Hematopoietic multipotent progenitor cell treated with erythropoietin and hydrocortisone succinate and interleukin-3 and kit ligand, for 17 days (in vitro differentiated cells): Measurements from ENCODE around the gene CNN2.

Experiments
- DNase-seq: peaks from one replicate; pipeline ENCODE4 v3.0.0-alpha.2; 2015; ENCODE audit warnings: low spot score

The CNN2 gene

DNA sequence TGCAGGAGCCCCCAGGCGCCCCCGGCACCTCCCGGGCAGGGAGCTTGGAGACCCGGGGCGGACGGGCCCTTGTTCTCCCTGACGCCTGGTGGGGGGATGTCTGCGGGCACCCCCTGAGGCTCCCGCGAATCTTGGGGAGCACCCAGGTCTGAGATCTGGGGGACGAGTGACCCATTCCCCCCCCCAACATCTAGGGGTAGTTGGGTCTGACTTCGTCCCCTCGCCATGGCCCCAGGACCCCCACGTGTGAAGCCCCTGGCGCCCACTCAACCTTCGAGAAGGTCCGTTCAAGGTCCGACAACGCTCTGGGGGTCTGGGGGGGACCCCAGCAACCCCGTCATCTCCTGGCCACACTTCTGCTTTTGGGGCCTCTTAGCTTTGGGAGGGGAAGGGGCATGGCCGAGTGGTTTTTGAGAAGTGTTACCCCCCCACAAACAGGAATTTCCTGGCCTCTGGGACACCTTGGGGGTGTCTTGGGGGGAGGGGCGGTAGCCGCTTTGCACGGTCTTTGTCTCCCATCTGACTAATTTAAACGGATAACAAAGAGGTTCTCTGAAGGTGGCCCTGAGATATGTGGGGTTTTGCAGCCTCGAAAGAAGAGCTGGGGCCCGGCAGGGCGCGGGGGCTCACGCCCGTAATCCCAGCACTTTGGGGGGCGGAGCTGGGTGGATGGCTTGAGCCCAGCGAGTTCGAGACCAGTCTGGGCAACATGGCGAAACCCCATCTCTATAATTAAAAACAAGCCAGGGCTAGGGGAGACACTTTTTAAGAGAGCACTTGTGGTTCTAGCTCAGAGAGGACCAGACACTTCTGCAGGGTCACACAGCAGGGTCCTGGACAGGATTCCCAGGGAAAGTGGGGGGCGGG, 608 bp downstream of the CNN2 start:
- DNase-seq, result no peak

GRCh38 chr19:1027650-1028061, 1.2 kb downstream of the CNN2 start:
- DNase-seq, result no peak

DNA sequence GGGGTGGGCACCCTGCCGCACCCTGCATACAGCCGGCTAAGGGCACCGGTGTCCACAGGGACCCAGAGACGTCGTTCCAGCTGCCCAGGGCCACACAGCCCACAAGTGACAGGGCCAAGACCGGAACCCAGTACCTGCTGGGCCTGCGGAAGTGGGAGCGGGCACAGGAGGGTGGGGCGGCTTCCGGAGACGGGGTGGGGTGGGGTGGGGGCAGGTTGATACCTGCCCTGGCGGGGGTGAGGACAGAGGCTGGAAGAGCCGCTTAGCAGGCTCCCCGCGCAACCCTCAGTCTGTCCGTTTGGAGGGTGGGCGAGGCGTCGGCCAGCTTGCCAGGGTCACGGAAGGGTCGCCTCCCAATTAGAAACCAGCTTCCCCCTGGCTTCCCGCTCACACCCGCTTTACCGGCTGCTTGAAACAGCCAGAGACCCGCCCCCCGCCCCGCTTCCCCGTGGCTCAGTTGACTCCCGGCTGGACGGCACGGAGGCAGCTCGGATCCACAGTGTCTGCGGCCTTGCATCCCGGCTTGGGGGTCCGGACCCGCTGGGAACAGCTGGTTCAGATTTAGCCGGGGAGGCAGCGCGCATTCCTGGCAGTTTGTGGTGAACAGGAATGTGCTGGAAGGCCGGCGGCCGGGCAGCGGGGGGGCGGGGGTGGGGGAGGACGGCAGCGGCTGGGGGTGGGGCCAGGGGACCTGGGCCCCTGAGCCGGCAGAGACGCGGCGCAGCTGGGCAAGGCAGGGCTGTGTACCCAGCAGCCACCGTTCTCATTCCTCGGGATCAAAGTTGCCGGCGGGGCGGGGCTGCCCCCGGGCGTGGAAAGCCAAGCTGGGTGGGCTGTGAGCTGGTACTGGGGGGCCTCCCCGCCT, 1.9 kb downstream of the CNN2 start:
- no peak for DNase-seq

DNA sequence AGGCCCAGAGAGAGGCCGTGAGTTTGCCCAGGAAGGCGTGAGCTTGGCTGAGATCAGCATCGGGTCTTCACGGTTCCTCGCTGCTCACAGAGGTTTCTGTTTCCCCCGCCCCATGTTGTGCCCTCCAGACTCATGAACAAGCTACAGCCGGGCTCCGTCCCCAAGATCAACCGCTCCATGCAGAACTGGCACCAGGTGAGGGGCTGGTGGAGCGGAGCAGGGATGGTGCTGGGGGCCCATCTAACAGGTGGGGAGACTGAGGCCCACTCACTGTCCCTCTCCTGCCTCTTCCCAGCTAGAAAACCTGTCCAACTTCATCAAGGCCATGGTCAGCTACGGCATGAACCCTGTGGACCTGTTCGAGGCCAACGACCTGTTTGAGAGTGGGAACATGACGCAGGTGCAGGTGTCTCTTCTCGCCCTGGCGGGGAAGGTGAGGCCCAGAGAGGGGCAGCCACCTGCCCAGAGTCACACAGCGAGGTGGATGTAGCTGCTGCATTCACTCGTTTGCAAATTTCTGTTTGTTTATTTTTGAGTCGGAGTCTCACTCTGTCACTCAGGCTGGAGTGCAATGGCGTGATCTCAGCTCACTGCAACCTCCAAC, 6.0 kb downstream of the CNN2 start:
- no peak for DNase-seq

GRCh38 chr19:1035998-1036621, 9.7 kb downstream of the CNN2 start:
- no peak for DNase-seq

- DNase-seq, result no peak
These were observed 11.2 kb downstream of the CNN2 start for GRCh38 chr19:1037621-1038064.

DNA sequence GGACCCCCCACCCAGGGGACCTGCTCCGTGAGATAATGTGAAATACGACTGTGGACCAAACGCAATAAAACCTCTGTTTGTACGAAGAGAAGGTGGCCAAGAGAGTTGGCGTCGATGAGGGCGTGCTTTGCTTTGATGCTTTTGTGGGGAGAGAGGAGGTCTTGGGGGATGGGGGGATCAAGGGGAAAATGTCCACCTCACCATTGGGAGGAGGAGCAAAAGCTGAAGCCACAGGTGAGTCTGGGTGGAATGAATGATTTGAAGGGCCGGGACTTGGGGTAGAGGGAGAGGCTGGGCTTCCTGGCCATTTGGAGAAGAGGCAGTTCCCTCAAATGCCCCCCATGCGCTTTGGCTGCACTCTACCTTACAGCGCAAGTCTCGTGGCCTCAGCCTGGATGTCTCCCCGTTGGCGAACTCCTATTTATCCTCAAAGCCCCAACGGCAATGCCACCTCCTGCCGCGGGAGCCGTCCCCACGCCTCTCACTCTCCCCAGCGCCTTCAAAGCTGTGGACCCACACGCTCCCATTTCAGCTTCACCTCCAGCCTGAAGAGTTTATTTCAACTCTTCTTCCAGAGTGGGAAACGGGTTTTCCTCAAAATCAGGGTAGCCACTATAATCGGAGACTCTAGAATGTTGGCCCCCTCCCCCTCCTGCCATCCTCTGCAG, 12.7 kb downstream of the CNN2 start:
- DNase-seq, result no peak

DNA sequence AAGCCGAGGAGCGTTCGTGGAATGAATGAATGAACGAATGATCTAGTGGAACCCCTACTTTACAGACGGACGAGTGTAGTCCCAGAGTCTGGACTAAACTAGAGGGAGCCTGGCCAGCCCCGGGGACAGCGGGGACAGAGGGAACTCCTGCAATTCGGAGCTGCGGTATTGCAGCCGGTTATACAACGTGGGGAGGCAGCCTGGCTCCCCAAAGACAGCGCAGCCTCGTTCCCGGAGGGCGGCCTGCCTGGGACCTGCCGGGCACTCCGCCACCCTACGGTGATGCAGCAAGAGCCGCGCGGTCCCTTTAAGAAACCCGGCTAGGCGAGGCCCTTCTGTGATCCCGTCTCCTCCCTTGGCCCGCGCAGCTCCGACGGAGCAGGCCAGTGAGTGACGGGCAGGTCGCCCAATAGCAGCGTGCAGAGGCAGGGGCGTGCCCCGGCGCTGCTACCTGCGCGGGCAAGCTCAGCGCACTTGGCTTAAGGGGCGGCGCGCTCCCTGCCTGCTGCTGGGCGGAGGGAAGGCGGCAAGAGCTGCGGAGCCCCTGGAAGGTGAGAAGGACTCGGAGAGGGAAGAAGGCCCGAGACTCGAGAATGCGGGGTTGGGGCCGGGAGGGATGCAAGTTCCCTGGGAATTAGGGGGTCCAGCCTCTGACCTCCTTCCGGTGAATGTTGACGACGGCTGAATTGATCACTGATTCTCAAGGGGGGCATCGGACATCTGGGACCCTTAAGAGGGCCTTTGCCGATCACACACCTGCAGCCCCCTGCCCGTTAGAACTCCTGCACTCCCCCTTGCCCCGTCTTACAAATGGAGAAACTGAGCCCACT, 13.5 kb downstream of the CNN2 start, which contains the start of gene ABCA7:
TSS of gene ABCA7 (plus strand) at position 462 of the 830 bp plus-strand sequence. CDS start 1,255 bp downstream, outside the sequence.
- DNase-seq, result peak; percentile 99

GRCh38 chr19:1040476-1041271, 14.3 kb downstream of the CNN2 start:
- DNase-seq, result peak; percentile 97

GRCh38 chr19:1041272-1041834, 14.9 kb downstream of the CNN2 start:
- no peak for DNase-seq

- DNase-seq, result no peak
These were observed 15.7 kb downstream of the CNN2 start for GRCh38 chr19:1041835-1042685.

DNA sequence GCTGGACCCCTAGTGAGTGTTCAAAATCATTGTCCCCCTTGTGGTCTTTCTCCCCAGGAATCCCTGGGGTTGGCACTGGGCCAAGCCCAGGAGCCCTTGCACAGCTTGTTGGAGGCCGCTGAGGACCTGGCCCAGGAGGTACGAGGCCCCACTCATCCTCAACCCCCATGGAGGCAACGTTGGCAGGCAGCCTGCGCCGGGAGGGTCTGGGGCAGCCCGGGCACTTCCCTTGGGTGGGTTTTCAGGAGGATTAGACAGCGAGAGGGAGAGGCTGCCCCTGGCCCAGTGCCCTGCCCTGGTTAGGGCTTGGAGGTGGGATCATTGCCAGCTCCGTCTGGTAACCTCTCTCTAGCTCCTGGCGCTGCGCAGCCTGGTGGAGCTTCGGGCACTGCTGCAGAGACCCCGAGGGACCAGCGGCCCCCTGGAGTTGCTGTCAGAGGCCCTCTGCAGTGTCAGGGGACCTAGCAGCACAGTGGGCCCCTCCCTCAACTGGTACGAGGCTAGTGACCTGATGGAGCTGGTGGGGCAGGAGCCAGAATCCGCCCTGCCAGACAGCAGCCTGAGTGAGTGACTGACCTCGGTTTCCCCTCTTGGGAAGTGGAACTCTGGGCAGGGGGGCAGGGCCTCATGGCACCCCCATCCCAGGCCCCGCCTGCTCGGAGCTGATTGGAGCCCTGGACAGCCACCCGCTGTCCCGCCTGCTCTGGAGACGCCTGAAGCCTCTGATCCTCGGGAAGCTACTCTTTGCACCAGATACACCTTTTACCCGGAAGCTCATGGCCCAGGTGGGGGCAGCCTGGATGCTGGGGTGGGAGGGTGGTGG, 16.5 kb downstream of the CNN2 start:
- no peak for DNase-seq

- DNase-seq, result peak; percentile 77
These were observed 18.8 kb downstream of the CNN2 start for GRCh38 chr19:1045247-1045603.

DNA sequence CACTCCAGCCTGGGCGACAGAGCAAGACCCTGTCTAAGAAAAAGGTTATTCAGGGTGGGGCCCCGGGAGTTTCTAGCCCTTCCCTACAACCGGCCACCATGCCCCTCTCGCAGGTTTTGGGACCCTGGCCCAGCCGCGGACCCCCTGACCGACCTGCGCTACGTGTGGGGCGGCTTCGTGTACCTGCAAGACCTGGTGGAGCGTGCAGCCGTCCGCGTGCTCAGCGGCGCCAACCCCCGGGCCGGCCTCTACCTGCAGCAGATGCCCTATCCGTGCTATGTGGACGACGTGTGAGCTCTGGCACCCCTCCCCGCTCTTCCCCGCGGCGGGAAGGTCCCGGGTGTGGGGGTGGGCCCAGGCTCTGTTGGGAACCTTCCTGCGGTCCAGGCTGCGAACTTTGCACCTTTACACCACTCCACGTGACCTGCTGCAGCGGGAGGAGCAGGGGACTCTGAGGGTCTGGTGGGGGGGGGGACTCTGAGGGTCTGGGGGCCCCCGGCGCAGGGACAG, 19.8 kb downstream of the CNN2 start:
- no peak for DNase-seq

GRCh38 chr19:1046836-1047695, 20.7 kb downstream of the CNN2 start:
- no peak for DNase-seq

DNA sequence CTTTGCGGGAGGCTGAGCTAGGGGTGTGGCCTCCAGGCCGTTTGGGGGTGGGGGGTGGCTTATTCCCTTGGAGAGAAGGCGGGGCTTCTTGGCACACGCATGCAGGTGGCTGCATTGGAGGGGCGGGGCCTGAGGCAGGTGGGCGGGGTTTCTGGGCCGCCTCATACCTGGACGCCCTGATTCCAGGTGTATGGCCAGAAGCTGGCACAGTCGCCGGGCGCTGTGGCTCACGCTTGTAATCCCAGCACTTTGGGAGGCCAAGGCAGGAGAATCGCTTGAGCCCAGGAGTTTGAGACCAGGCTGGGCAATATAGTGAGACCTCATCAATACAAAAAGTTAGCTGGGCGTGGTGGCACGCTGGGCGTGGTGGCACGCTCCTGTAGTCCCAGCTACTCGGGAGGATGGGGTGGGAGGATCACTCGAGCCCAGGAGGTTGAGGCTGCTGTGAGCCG, 21.3 kb downstream of the CNN2 start:
- no peak for DNase-seq
